Liver (tissue), 9 donors: ENCODE measurements around the gene TCP1. TPM values are rescaled to one million over a fixed set of nuclear protein-coding genes. Genes with fewer than 3 reads are reported as not detected.

ENCODE experiments used
- DNase-seq: peaks from one replicate; pipeline ENCODE4 v3.0.0-alpha.2; 2017; ENCODE audit warnings: low spot score
- H3K27ac ChIP-seq, 2 donors: one replicate each; pipeline ENCODE4 v1.7.0; 2013; ENCODE audit warnings: inconsistent platforms in 2 of 2, low read length in 2 of 2, control low read depth in 1 of 2, low read depth in 1 of 2, mild to moderate bottlenecking in 1 of 2
- H3K27me3 ChIP-seq, 4 donors: one replicate each; pipeline versions ENCODE4 v1.6.1 to v1.7.0; 2013; ENCODE audit warnings: low read length in 3 of 4, inconsistent platforms in 1 of 4, mild to moderate bottlenecking in 1 of 4, moderate library complexity in 1 of 4; ENCODE audit not compliant: control insufficient read depth in 4 of 4, insufficient read depth in 4 of 4
- H3K36me3 ChIP-seq, 4 donors: one replicate each; pipeline versions ENCODE4 v1.6.1 to v1.7.0; 2013; ENCODE audit warnings: low read length in 3 of 4, mild to moderate bottlenecking in 3 of 4, low read depth in 1 of 4, moderate library complexity in 1 of 4; ENCODE audit not compliant: control insufficient read depth in 4 of 4, insufficient read depth in 3 of 4
- H3K4me1 ChIP-seq, 4 donors: one replicate each; pipeline versions ENCODE4 v1.6.1 to v1.7.0; 2013; ENCODE audit warnings: low read length in 3 of 4, mild to moderate bottlenecking in 3 of 4, moderate library complexity in 1 of 4; ENCODE audit not compliant: control insufficient read depth in 4 of 4, insufficient read depth in 4 of 4
- H3K4me3 ChIP-seq, 3 donors: one replicate each; pipeline versions ENCODE4 v1.6.1 to v1.7.0; 2013; ENCODE audit warnings: low read length in 3 of 3, control low read depth in 1 of 3, low read depth in 1 of 3, mild to moderate bottlenecking in 1 of 3
- H3K9ac ChIP-seq, 2 donors: one replicate each; pipeline ENCODE4 v1.7.0; 2013; ENCODE audit warnings: low read length in 2 of 2, mild to moderate bottlenecking in 2 of 2, moderate library complexity in 2 of 2, control low read depth in 1 of 2, low read depth in 1 of 2
- H3K9me3 ChIP-seq, 4 donors: one replicate each; pipeline versions ENCODE4 v1.6.1 to v1.7.0; 2013; ENCODE audit warnings: low read length in 3 of 4; ENCODE audit not compliant: control insufficient read depth in 4 of 4
- EGR1 ChIP-seq, 2 donors: IDR thresholded peaks; 2 replicates each; pipeline ENCODE4 v1.6.1; 2016 to 2018; ENCODE audit warnings: antibody characterized with exemption in 2 of 2, low read depth in 2 of 2
- FOXA1 ChIP-seq: IDR thresholded peaks from 2 replicates; pipeline ENCODE4 v1.6.1; 2016; ENCODE audit warnings: antibody characterized with exemption
- FOXA2 ChIP-seq: IDR thresholded peaks from 2 replicates; pipeline ENCODE4 v1.6.1; 2016; ENCODE audit warnings: antibody characterized with exemption
- GABPA ChIP-seq, 2 donors: IDR thresholded peaks in 1 of 2; conservative IDR thresholded peaks in 1 of 2; 2 replicates each; pipeline ENCODE4 v1.6.1; 2016; ENCODE audit warnings: antibody characterized with exemption in 2 of 2, mild to moderate bottlenecking in 1 of 2, moderate library complexity in 1 of 2
- HNF4A ChIP-seq, 2 donors: conservative IDR thresholded peaks; 2 replicates each; pipeline ENCODE4 v1.6.1; 2016; ENCODE audit warnings: antibody characterized with exemption in 2 of 2, mild to moderate bottlenecking in 2 of 2
- JUND ChIP-seq, 2 donors: IDR thresholded peaks; 2 replicates each; pipeline ENCODE4 v1.6.1; 2016; ENCODE audit warnings: antibody characterized with exemption in 2 of 2
- NR2F2 ChIP-seq: IDR thresholded peaks from 2 replicates; pipeline ENCODE4 v1.6.1; 2016; ENCODE audit warnings: antibody characterized with exemption
- RAD21 ChIP-seq, 2 donors: IDR thresholded peaks; 2 replicates each; pipeline ENCODE4 v1.6.1; 2016; ENCODE audit warnings: antibody characterized with exemption in 2 of 2, mild to moderate bottlenecking in 2 of 2
- REST ChIP-seq: IDR thresholded peaks from 2 replicates; pipeline ENCODE4 v1.6.1; 2016; ENCODE audit warnings: antibody characterized with exemption, mild to moderate bottlenecking
- RXRA ChIP-seq, 2 donors: IDR thresholded peaks; 2 replicates each; pipeline ENCODE4 v1.6.1; 2017 to 2018; ENCODE audit warnings: antibody characterized with exemption in 2 of 2, mild to moderate bottlenecking in 1 of 2
- SP1 ChIP-seq: IDR thresholded peaks from 2 replicates; pipeline ENCODE4 v1.6.1; 2018; ENCODE audit warnings: antibody characterized with exemption, mild to moderate bottlenecking
- TAF1 ChIP-seq: conservative IDR thresholded peaks from 2 replicates; pipeline ENCODE4 v1.6.1; 2016; ENCODE audit warnings: antibody characterized with exemption, mild to moderate bottlenecking
- YY1 ChIP-seq: IDR thresholded peaks from 2 replicates; pipeline ENCODE4 v1.6.1; 2016; ENCODE audit warnings: antibody characterized with exemption, mild to moderate bottlenecking
- WGBS: extraction: QIAGEN DNeasy Blood & Tissue Kit; methylation state at CpG from one replicate; pipeline ENCODE4 v1.1.7; 2013; 5-methylcytosine and 5-hydroxymethylcytosine counted together
- polyA plus RNA-seq, 2 donors: library from polyadenylated mRNA; stranded (reverse) in 1 of 2; unstranded in 1 of 2; fragments of 200-250 nt in 1 of 2; fragments of >200 nt in 1 of 2; fragmentation: Nextera tagmentation in 1 of 2; extraction: Ambion mirVana in 1 of 2; gene quantifications; one replicate each; pipeline versions ENCODE4 v1.2.1 to v1.2.3, GENCODE V29; 2013 to 2015
- total RNA-seq, 2 donors: library from RNA; depleted of rRNA; stranded (reverse); fragments of >200 nt; gene quantifications; one replicate each; pipeline ENCODE4 v1.2.3, GENCODE V29; 2014
- TF ChIP-seq, protein P1 (sequence below): IDR thresholded peaks from 2 replicates; pipeline ENCODE4 v1.6.1; 2016; ENCODE audit warnings: antibody characterized with exemption
- TF ChIP-seq, protein P2 (sequence below): IDR thresholded peaks from 2 replicates; pipeline ENCODE4 v1.6.1; 2016; ENCODE audit warnings: antibody characterized with exemption
- TF ChIP-seq, protein P3 (sequence below): IDR thresholded peaks from 2 replicates; pipeline ENCODE4 v1.6.1; 2016; ENCODE audit warnings: antibody characterized with exemption
- TF ChIP-seq, protein P4 (sequence below): fragments of 150-350 bp; IDR thresholded peaks from 2 replicates; pipeline ENCODE4 v1.5.1; 2017; ENCODE audit warnings: improper control_type of control experiment, low read depth, low read length; ENCODE audit not compliant: missing input control
- donor health status: healthy.
- donor health status: healthy.
- donor health status: healthy.
- donor health status: healthy.
- donor health status: healthy.

Gene TCP1
- total and polyA plus RNA-seq, 4 donors, result 59.5 to 155 (median 94.3) TPM

- peak overlapping the region; percentile 60 to 87 (median 86) for H3K4me3 ChIP-seq
- no peaks in the 10 kb centered on the region for H3K9me3 ChIP-seq
- WGBS, result 17% methylated on average over 18 of the region's 18 CpGs
- TF ChIP-seq EGR1 (IDR thresholded peaks at IDR 0.05; ENCODE audit: low read depth in 2 of 2) (no peak), JUND (IDR thresholded peaks at IDR 0.05) (no peak), RAD21 (IDR thresholded peaks at IDR 0.05) (no peak), SP1 (no peak), REST (no peak), RXRA (IDR thresholded peaks at IDR 0.05) (no peak), TAF1 (no peak), GABPA (IDR thresholded peaks at IDR 0.05 in 1 of 2, conservative IDR thresholded peaks at IDR 0.05 in 1 of 2) (no peak), HNF4A (conservative IDR thresholded peaks at IDR 0.05) (no peak)
- TF ChIP-seq, protein P1, sequence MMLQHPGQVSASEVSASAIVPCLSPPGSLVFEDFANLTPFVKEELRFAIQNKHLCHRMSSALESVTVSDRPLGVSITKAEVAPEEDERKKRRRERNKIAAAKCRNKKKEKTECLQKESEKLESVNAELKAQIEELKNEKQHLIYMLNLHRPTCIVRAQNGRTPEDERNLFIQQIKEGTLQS, result no peak
- H3K36me3 ChIP-seq, result peaks cover 3 to 14% (median 10%) of the 10 kb centered on the region in 4 donors
- H3K27me3 ChIP-seq, result no peaks in the 10 kb centered on the region
- peak overlapping the region; percentile 48 to 90 for H3K9ac ChIP-seq
- DNase-seq, result peak; percentile 37
- peak overlapping the region; percentile 99 for H3K27ac ChIP-seq
- H3K4me1 ChIP-seq, result peaks cover 3 to 32% (median 25%) of the 10 kb centered on the region in 4 donors
Measured at GRCh38 chr6:159790956-159791598, 1.7 kb upstream of the TCP1 start.

DNA sequence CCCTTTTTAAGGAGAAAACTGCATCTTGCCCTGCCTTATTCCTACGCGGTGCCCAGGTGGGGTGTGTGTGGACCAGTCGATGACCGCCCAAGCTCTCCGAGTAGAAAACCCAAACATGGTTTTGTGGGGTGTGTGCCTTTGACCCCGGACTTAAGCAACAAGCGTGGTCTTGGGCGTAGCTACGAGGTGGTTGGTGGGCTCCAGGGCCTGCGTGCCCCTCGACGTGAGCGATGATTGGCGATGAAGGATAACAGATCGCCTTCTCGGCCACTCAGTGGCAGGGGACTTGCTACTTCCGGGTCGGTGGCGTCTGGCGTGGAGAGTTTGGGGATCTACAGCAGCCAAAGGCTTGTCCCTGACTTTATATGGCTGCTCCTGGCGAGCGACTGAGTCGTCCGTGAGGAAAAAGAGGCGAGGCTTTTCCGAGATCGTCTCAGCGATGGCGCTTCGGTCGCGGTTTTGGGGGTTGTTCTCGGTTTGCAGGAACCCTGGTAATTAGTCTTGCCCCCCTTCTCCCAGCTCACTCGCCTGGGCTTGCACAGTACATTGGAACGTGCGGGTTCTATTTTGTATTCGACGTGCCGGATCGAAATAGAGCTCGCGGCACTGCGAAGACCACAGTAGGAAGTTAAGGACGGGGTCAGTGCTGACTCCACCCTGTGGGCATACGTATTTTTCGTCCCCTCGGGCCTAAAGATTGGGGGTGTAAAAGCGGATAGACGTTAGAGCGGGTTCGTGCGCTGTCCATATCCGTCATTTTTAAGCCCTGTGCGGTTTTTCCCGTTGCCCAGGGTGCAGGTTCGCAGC is 950 bp upstream of the TCP1 start, which contains the start of gene MRPL18:
MRPL18 (plus strand) TSS at position 319 of the 807 bp plus-strand sequence; CDS start at position 440, 121 bp downstream.
- under 1% methylated on average over 56 of the region's 56 CpGs for whole genome bisulfite sequencing
- peak within 1 kb of the TSS; percentile 91 to 97 for H3K9ac ChIP-seq
- peak within 1 kb of the TSS; percentile 86 to 98 (median 97) for H3K4me3 ChIP-seq
- H3K27ac ChIP-seq, result peak within 1 kb of the TSS; percentile 99
- DNase-seq, result peak; percentile 90
- H3K4me1 ChIP-seq, result peaks cover 3 to 32% (median 25%) of the 10 kb centered on the region in 4 donors
- H3K36me3 ChIP-seq, result peaks cover 3 to 18% (median 15%) of the 10 kb centered on the region in 4 donors
- no peaks in the 10 kb centered on the region for H3K9me3 ChIP-seq
- no peaks in the 10 kb centered on the region for H3K27me3 ChIP-seq
- peak; percentile 92 for TF ChIP-seq REST
- TF ChIP-seq NR2F2, result peak; percentile 75
- no peak for TF ChIP-seq GABPA (IDR thresholded peaks at IDR 0.05 in 1 of 2, conservative IDR thresholded peaks at IDR 0.05 in 1 of 2)
- TF ChIP-seq, protein P2, sequence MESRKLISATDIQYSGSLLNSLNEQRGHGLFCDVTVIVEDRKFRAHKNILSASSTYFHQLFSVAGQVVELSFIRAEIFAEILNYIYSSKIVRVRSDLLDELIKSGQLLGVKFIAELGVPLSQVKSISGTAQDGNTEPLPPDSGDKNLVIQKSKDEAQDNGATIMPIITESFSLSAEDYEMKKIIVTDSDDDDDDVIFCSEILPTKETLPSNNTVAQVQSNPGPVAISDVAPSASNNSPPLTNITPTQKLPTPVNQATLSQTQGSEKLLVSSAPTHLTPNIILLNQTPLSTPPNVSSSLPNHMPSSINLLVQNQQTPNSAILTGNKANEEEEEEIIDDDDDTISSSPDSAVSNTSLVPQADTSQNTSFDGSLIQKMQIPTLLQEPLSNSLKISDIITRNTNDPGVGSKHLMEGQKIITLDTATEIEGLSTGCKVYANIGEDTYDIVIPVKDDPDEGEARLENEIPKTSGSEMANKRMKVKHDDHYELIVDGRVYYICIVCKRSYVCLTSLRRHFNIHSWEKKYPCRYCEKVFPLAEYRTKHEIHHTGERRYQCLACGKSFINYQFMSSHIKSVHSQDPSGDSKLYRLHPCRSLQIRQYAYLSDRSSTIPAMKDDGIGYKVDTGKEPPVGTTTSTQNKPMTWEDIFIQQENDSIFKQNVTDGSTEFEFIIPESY, result no peak
- no peak for TF ChIP-seq FOXA2
- peak; percentile 4 to 26 for TF ChIP-seq EGR1 (IDR thresholded peaks at IDR 0.05; ENCODE audit: low read depth in 2 of 2)
- TF ChIP-seq FOXA1, result no peak
- TF ChIP-seq, protein P1, result no peak
- TF ChIP-seq SP1, result peak; percentile 75
- TF ChIP-seq YY1, result peak; percentile 71
- TF ChIP-seq, protein P3, sequence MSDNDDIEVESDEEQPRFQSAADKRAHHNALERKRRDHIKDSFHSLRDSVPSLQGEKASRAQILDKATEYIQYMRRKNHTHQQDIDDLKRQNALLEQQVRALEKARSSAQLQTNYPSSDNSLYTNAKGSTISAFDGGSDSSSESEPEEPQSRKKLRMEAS, result no peak
- TF ChIP-seq RXRA (IDR thresholded peaks at IDR 0.05), result peak in 1 of 2 donors; percentile 67
- peak; percentile 60 for TF ChIP-seq TAF1
- no peak for TF ChIP-seq HNF4A (conservative IDR thresholded peaks at IDR 0.05)
- TF ChIP-seq, protein P4, sequence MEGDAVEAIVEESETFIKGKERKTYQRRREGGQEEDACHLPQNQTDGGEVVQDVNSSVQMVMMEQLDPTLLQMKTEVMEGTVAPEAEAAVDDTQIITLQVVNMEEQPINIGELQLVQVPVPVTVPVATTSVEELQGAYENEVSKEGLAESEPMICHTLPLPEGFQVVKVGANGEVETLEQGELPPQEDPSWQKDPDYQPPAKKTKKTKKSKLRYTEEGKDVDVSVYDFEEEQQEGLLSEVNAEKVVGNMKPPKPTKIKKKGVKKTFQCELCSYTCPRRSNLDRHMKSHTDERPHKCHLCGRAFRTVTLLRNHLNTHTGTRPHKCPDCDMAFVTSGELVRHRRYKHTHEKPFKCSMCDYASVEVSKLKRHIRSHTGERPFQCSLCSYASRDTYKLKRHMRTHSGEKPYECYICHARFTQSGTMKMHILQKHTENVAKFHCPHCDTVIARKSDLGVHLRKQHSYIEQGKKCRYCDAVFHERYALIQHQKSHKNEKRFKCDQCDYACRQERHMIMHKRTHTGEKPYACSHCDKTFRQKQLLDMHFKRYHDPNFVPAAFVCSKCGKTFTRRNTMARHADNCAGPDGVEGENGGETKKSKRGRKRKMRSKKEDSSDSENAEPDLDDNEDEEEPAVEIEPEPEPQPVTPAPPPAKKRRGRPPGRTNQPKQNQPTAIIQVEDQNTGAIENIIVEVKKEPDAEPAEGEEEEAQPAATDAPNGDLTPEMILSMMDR, result no peak
- no peak for TF ChIP-seq JUND (IDR thresholded peaks at IDR 0.05)
